ENCODE results near the gene SGIP1.
"Not testable (repeated sequence)": the region's sequence is repeated elsewhere in the genome, so short reads cannot be mapped to it uniquely, and the experiment has no call there.

The SGIP1 gene

DNA sequence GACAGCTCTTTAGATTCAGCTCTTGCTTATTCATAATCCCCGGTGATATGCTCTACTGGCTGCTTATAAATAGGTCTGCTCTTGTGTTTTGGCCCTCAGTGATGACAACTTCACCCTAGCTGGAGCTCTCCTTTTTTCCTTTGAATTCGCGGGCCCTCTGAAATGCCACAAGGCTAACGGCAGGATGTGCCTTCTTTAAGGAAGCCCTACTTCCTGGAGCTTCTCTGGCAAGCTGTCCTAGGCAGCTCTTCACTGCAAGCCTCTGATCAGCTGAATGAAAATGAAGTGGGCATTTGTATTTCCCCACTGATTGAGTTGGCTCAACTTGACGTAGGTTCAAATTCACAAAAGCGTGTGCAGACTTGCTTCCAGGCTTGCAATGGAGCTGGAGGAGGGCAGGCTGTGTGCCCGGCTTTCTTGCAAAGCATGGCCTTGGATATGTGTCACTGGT, 22.2 kb downstream of the SGIP1 start:
- no peak for DNase-seq

GRCh38 chr1:66557157-66557556, 23.2 kb downstream of the SGIP1 start:
- DNase-seq = no peak

DNA sequence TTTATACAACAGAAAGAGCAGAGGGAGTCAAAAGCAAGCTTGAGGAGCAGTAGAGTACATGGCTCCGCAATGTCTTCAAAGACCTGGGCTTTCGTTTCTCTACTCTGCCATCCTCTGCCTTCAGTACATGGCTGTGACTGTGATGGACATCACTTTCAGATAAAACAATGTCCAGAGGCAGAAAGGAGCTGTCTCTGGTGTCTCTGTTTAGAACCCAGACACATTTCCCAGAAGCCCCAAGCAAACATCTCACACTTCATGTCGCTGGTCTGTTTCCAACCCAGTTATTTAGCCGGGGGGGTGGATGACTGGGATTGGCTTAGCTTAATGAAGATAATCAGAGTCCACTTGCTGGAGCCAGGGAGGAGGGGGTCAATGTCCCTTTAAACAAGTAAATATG, 25.6 kb downstream of the SGIP1 start:
- no peak for DNase-seq

DNA sequence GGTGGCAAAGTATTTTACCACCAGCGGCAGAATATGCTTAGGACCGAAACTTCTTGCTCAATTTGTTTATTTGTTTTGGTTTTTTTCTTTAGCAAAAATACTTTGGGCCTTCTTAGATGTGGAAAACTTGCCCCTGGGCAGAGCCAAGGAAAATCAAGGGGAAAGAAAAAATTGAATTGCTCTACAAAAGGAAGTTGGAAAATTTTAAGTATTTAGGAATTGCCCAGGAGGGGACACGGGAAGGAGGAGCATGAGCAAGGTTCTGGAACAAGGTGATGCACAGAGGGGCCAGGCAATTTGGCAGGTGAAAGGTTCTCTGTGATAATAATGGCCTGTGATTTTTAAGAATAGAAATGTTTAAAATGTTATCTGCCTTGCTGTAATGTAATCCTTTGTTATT, 28.6 kb downstream of the SGIP1 start:
- DNase-seq = no peak

DNA sequence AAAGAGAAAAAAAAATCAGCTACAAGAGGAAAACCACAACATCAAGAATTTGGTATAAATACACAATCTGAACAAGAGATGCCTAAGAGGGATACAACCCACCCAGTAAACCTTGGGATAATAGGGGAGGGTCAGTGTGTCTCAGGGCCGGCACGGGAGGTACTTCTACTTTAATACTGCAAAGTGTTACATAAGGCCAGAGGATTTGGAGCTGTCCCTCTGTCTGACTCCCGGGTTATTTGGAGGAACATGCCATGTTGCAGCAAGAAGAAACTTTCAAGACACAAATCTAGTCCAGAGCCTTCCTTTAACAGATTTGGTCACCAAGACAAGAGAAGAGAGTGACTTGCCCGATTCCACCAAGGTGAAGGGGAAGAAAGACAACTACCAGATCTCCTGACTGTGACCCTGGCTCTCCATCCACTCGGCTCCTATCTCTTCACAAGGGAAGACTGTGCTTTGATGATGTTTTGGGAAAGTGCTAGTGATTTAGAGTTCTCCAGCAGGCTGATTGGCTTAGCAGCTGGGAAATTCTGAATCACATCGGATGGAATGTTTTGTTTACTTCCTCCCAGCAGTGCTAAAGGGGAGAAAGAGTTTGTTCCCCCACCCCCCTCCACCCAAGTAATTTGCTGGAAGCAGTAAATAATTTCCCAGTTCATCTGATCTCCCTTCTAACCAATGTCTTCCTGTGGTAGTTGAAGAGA, 29.3 kb downstream of the SGIP1 start:
- DNase-seq = no peak

GRCh38 chr1:66563941-66564630, 30.1 kb downstream of the SGIP1 start:
- DNase-seq = no peak

DNA sequence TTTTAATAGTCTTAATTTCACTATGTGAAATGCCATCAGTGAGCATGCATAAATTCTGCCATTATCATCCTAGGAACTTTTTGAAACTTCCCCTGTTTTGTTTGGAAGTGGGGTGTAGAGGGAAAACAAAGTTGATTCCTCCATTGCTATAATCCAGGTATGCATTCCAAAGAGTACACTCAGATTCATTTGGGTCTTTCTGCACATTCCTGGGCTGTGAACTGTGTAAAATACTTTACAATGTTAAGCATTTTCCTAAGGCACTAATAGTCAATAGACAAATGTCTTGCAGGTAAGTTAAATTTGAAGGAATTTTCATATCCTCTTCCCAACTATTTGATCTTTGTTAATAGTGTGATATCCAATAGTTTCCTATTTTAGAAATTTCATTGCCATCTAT, 36.2 kb downstream of the SGIP1 start:
- DNase-seq = no peak

GRCh38 chr1:66571789-66572188, 37.8 kb downstream of the SGIP1 start:
- DNase-seq = no peak

GRCh38 chr1:66575739-66576138, 41.8 kb downstream of the SGIP1 start:
- no peak for DNase-seq

- DNase-seq = no peak
These were observed 42.7 kb downstream of the SGIP1 start for GRCh38 chr1:66576645-66577044.

DNA sequence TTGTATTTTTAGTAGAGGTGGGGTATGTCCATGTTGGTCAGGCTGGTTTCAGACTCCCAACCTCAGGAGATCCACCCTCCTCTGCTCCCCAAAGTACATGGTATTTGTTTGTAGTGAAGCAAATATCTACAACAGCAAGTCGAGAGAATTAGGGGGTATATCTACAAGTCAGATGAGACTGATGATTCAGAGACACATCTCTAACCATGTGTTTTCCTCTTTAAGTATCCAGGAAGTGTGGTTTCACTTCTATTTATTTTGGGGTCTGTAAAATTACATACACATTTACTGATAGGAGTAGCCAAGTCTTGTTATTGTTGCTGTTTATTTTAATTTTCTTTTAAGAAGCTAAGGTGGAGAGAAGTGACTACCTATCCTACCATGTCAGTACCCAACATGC, 44.9 kb downstream of the SGIP1 start:
- DNase-seq = no peak

DNA sequence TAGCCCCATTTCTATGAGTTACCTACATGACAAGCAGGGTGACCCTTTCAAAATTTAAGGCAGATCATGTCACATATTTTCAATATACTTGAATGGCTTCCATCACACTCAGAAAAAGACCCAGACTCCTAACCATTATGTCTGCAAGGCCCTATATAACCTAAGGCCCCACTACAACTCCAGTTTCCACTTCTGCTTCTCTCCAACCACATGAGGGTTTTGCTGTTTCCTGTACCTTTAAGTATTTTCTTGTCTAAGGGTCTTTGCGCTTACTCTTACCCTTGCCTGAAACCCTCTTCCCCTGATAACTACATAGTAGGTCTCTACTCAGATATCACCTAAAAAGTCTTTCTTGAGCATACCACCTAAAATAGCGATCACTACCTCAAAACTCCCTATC, 46.1 kb downstream of the SGIP1 start:
- DNase-seq = no peak

GRCh38 chr1:66583021-66583420, 49.1 kb downstream of the SGIP1 start:
- no peak for DNase-seq

GRCh38 chr1:66585002-66585401, 51.0 kb downstream of the SGIP1 start:
- DNase-seq = no peak

DNA sequence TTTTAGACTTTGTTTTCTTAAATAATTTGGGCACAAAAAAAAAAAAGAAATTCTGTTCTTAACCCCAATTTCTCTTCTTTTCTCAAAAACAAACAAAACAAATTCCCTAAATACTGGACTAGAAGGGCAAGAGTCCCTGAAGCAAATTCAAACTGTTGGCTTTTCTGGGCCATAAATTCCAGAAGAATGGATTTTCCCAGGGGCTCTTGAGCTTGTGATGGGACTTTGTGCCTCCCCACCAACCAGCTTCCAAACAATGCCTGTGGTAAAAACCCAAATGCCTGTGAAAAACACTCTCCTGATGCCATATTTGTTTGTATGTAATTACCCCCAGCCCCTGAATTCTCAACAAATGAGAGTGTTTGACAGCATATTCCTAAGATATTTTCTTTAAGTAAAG, 55.4 kb downstream of the SGIP1 start:
- DNase-seq = no peak

DNA sequence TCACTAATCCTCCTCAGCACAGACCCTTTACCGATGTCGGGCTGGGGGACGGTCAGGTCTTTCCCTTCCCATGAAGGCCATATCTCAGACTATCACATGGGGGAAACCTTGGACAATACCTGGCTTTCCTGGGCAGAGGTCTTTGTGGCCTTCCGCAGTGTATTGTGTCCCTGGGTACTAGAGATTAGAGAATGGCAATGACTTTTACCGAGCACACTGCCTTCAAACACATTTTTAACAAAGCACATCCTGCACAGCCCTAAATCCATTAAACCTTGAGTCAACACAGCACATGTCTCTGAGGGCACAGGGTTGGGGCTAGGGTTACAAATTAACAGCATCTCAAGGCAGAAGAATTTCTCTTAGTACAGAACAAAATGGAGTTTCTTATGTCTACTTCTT, 58.2 kb downstream of the SGIP1 start:
- not testable (repeated sequence) for DNase-seq

DNA sequence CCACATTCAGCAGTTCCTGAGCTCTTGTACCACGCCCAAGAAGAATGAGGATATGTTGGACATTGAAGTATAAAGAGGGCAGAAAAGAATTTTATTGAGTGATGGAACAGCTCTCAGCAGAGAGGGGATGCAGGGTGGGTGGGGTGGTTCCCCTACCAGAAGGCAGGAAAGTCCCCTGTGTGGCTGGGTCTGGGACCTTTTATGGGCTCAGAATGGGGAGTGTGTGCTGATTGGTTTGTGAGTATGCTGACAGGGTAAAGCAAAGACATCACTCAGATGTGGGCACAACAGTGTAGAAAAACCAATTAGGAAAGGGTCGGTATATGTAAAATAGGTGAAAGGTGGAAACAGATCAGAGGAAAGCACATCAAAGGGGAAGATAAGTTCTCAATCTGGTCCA, 62.2 kb downstream of the SGIP1 start:
- no peak for DNase-seq

- DNase-seq = no peak
These were observed 63.5 kb downstream of the SGIP1 start for GRCh38 chr1:66597500-66597899.

GRCh38 chr1:66598670-66599069, 64.7 kb downstream of the SGIP1 start:
- DNase-seq = no peak

DNA sequence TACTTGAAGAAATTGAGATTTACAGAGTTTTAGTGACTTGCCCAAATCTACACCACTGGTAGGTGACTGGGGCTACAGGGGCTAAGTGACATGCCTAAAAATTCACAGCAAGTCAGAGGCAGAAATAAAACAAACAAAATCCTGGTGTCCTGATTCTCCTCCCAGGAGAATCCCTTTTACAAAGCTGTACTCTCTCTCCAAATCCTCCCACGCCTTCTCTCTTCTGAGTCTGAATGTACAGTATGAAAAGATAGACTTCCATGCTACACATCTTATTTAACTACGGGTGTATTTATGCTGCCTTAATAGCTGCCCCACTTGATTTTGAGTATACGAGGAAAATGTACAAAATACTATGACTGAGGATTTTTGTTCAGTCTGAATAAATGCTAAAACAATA, 65.4 kb downstream of the SGIP1 start:
- DNase-seq = no peak

GRCh38 chr1:66599899-66600737, 66.2 kb downstream of the SGIP1 start:
- no peak for DNase-seq

DNA sequence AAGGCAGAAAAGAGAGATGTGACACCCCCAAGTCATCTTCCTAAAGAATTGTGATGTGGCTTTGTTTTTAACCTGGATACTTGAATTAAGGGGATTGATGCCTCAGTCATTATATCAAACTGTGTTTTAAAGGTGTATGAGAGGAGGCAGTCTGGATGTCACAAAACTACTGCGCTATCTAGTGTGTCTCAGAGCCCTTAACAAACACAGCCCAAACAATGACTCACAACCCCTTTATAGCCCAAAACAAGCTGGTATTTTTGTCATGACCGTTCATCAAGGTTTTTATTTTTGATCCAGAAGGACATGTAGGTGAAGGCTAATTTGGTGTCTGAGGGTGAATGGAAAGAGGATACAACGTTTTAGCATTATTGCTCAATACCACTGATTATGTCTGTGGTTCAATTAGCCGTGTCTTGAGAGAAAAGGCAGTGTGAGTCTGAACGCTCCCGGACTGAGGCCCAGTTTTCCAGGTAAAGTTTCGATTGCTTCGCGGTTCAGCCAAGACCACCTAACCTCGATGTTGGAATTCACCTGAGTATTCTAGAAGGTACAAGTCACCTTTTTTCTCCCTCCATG, 71.6 kb downstream of the SGIP1 start:
- no peak for DNase-seq

DNA sequence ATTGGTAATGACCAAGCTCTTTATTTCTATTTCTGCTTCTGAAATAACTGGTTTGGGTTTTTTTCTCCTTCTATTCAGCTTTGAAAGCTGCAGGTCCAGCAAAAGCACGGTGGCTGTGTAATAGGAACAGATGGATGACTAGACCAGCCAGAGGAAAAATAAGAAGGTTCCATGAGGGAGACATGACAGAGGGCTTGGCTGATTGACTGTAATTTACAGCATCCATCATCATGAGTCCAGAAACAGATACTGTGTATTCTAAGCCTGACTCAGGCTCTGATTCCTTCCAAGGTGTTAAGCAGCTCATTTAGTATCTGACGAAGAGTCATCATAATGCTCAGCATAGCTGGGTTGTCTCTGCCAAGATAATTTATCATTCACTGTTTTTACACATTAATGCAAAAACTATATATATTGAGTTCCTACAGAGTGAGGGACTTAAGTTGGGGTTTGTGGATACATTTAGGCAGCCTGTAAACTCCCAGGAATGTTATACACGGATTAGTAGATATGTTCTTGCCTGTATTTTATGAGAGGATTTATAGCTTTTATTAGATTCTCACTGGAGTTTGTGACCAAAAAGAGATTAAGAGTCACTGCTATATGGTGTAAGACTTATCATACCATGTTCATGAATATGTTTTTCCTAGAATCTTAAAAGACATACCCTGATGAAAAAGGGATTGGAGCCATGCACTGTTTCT, 72.6 kb downstream of the SGIP1 start:
- no peak for DNase-seq
